Fibroblast of mammary gland (primary cell): ENCODE data around the gene FOXA1.

Source experiments
- DNase-seq: peaks from one replicate; pipeline ENCODE4 v3.0.0-alpha.2; 2010; ENCODE audit warnings: low read depth
- H3K4me3 ChIP-seq: 2 replicates; pipeline ENCODE4 v1.5.1; 2011; ENCODE audit warnings: low read depth, mild to moderate bottlenecking, low read length, moderate library complexity; ENCODE audit not compliant: control insufficient read depth
- CTCF ChIP-seq: conservative IDR thresholded peaks from 2 replicates; pipeline ENCODE4 v1.5.1; 2011; ENCODE audit warnings: low read depth, low read length, inconsistent platforms; ENCODE audit not compliant: control insufficient read depth, insufficient read depth

The FOXA1 gene

GRCh38 chr14:37590428-37591139, 4.5 kb downstream of the FOXA1 start:
- H3K4me3 ChIP-seq = no peak overlapping the region
- TF ChIP-seq CTCF = no peak
- DNase-seq = no peak

DNA sequence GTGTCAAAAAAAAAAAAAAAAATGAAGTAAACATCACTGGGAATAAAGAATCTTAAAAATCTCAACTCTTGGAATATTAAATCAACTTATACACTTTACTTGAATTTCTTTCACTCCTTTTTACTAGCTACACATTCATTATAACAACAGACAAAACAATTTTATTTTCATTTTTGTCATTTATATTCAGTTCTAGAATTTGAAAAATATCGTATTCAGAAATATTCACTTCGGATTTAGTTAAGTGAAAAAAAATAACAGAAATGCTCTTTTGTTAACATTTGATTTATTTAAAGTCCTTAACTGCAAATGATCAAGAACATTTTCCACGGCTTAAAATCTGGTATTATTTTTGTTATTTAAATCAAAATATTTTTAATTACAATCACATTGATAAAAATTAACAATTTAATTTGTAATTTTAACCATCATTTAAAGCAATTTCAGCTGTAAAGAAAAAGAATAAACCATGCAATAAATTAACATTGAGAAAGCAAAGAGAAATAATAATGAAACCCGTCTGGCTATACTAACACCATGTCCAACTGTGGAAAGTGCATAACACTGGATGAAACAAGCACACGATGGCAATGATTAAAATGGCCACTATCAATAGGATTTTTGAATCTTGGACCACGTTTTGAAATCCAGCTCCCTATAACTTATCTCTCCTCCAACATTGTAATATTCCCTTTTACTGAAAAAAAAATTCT, 5.2 kb downstream of the FOXA1 start:
- no peak for TF ChIP-seq CTCF
- H3K4me3 ChIP-seq = no peak overlapping the region
- DNase-seq = no peak

GRCh38 chr14:37588956-37589714, 5.9 kb downstream of the FOXA1 start:
- TF ChIP-seq CTCF = no peak
- H3K4me3 ChIP-seq = no peak overlapping the region
- DNase-seq = no peak

- no peak for TF ChIP-seq CTCF
- no peak for DNase-seq
- H3K4me3 ChIP-seq = no peak overlapping the region
Observed at GRCh38 chr14:37588667-37588955, 6.4 kb downstream of the FOXA1 start.

- DNase-seq = no peak
- H3K4me3 ChIP-seq = no peak overlapping the region
- TF ChIP-seq CTCF = no peak
Observed at GRCh38 chr14:37587881-37588666, 7.0 kb downstream of the FOXA1 start.

GRCh38 chr14:37587131-37587803, 7.8 kb downstream of the FOXA1 start:
- TF ChIP-seq CTCF = no peak
- DNase-seq = no peak
- H3K4me3 ChIP-seq = no peak overlapping the region
